Measurements from ENCODE around the gene OR4Q2. TPM values are rescaled to one million over a fixed set of nuclear protein-coding genes. Genes with fewer than 3 reads are reported as not detected.

OR4Q2 gene
- total RNA-seq, 1 experiment from 2014 or later, result not detected

DNA sequence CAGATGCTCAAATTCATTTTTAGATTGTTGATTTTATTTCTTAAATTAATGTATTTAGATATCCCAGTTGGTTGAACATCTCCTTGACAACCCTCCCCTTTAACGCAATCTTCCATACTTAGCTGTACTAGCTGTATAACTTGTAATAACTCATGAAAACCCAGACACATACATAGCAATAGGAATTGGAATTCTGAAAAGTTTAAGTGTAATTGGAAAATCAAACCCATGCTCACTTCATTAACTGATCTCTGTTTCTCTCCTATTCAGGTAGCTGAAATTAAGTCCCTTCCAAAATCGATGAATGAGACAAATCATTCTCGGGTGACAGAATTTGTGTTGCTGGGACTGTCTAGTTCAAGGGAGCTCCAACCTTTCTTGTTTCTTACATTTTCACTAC, 26.7 kb upstream of the OR4Q2 start, which contains the start of gene OR4K15:
Gene OR4K15 (plus strand): TSS at position 301 of the 400 bp plus-strand sequence. CDS start 0 bp downstream, at position 301.
- RAD21 ChIA-PET (ENCODE audit: low non-redundant PET in 1 of 2, low total read pairs in 2 of 2, uncharacterized antibody in 2 of 2, unreplicated experiment in 2 of 2), result no interaction called here
- Histone ChIP-seq H3K4me1 (ENCODE audit: control insufficient read depth in 1 of 2, insufficient read depth in 2 of 2, low read length in 2 of 2) (no peaks in the 10 kb centered on the region), H2AFZ (ENCODE audit: low read depth, low read length, poor library complexity, severe bottlenecking) (no peak within 1 kb of the TSS), H3K4me2 (ENCODE audit: low read length) (no peak within 1 kb of the TSS), H3K27me3 (ENCODE audit: insufficient read depth, low read length) (no peaks in the 10 kb centered on the region), H4K20me1 (ENCODE audit: insufficient read depth) (no peaks in the 10 kb centered on the region), H3K4me3 (replicated peaks in 1 of 2; ENCODE audit: low read depth in 1 of 2, low read length in 2 of 2) (no peak within 1 kb of the TSS), H3K36me3 (ENCODE audit: control insufficient read depth in 1 of 2, insufficient read depth in 2 of 2, low read length in 2 of 2) (no peaks in the 10 kb centered on the region), H3K9me3 (ENCODE audit: control insufficient read depth in 1 of 2, insufficient read depth in 1 of 2, low read depth in 1 of 2, low read length in 2 of 2) (no peaks in the 10 kb centered on the region), H3K27ac (ENCODE audit: low read depth, low read length) (no peak within 1 kb of the TSS), H3K9ac (ENCODE audit: low read length) (no peak within 1 kb of the TSS), H3K79me2 (ENCODE audit: insufficient read depth, low read length) (no peaks in the 10 kb centered on the region), H3K9me2 (ENCODE audit: insufficient read depth) (no peaks in the 10 kb centered on the region)
- DNase-seq (ENCODE audit: low read depth, low spot score) (no peak), ATAC-seq (no peak)
- CTCF ChIA-PET, result no interaction called here
- intact Hi-C loops (cut with micrococcal nuclease), result no loop called here
- BruUV-seq (replicated peaks), result no TSS peak
- POLR2A ChIA-PET, result no interaction called here
- no peak for TF ChIP-seq ZNF274 (IDR thresholded peaks at IDR 0.05; ENCODE audit: low read depth, low read length)
- no peak for TF ChIP-seq CEBPB (IDR thresholded peaks at IDR 0.05; ENCODE audit: low read depth)
- TF ChIP-seq, protein P1, sequence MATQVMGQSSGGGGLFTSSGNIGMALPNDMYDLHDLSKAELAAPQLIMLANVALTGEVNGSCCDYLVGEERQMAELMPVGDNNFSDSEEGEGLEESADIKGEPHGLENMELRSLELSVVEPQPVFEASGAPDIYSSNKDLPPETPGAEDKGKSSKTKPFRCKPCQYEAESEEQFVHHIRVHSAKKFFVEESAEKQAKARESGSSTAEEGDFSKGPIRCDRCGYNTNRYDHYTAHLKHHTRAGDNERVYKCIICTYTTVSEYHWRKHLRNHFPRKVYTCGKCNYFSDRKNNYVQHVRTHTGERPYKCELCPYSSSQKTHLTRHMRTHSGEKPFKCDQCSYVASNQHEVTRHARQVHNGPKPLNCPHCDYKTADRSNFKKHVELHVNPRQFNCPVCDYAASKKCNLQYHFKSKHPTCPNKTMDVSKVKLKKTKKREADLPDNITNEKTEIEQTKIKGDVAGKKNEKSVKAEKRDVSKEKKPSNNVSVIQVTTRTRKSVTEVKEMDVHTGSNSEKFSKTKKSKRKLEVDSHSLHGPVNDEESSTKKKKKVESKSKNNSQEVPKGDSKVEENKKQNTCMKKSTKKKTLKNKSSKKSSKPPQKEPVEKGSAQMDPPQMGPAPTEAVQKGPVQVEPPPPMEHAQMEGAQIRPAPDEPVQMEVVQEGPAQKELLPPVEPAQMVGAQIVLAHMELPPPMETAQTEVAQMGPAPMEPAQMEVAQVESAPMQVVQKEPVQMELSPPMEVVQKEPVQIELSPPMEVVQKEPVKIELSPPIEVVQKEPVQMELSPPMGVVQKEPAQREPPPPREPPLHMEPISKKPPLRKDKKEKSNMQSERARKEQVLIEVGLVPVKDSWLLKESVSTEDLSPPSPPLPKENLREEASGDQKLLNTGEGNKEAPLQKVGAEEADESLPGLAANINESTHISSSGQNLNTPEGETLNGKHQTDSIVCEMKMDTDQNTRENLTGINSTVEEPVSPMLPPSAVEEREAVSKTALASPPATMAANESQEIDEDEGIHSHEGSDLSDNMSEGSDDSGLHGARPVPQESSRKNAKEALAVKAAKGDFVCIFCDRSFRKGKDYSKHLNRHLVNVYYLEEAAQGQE (IDR thresholded peaks at IDR 0.05; ENCODE audit: low read depth), result no peak
- TF ChIP-seq CBX3 (IDR thresholded peaks at IDR 0.05; ENCODE audit: low read depth), result no peak
- TF ChIP-seq, protein P2, sequence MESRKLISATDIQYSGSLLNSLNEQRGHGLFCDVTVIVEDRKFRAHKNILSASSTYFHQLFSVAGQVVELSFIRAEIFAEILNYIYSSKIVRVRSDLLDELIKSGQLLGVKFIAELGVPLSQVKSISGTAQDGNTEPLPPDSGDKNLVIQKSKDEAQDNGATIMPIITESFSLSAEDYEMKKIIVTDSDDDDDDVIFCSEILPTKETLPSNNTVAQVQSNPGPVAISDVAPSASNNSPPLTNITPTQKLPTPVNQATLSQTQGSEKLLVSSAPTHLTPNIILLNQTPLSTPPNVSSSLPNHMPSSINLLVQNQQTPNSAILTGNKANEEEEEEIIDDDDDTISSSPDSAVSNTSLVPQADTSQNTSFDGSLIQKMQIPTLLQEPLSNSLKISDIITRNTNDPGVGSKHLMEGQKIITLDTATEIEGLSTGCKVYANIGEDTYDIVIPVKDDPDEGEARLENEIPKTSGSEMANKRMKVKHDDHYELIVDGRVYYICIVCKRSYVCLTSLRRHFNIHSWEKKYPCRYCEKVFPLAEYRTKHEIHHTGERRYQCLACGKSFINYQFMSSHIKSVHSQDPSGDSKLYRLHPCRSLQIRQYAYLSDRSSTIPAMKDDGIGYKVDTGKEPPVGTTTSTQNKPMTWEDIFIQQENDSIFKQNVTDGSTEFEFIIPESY (IDR thresholded peaks at IDR 0.05; ENCODE audit: extremely low read depth, insufficient replicate concordance, low read length), result no peak
- TF ChIP-seq, protein P3, sequence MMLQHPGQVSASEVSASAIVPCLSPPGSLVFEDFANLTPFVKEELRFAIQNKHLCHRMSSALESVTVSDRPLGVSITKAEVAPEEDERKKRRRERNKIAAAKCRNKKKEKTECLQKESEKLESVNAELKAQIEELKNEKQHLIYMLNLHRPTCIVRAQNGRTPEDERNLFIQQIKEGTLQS (IDR thresholded peaks at IDR 0.05), result no peak
- no peak for TF ChIP-seq EZH2 (IDR thresholded peaks at IDR 0.05)
- TF ChIP-seq, protein P4, sequence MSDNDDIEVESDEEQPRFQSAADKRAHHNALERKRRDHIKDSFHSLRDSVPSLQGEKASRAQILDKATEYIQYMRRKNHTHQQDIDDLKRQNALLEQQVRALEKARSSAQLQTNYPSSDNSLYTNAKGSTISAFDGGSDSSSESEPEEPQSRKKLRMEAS (IDR thresholded peaks at IDR 0.05), result no peak
- no peak for TF ChIP-seq TCF7L2 (IDR thresholded peaks at IDR 0.05; ENCODE audit: borderline replicate concordance, extremely low read depth, insufficient read depth, insufficient read length)
- TF ChIP-seq ELF1 (IDR thresholded peaks at IDR 0.05; ENCODE audit: borderline replicate concordance, low read depth), result no peak
- no peak for TF ChIP-seq SRF (IDR thresholded peaks at IDR 0.05; ENCODE audit: low read depth)
- TF ChIP-seq RAD21 (IDR thresholded peaks at IDR 0.05; ENCODE audit: low read depth), result no peak
- no peak for TF ChIP-seq SP1 (IDR thresholded peaks at IDR 0.05; ENCODE audit: low read depth)
- TF ChIP-seq EZH2phosphoT487 (IDR thresholded peaks at IDR 0.05; ENCODE audit: borderline replicate concordance), result no peak

All from HCT116 (cell line).